Cardiac fibroblast (primary cell): ENCODE data around the gene SCLT1.

ENCODE experiments used
- DNase-seq, 2 donors: peaks; one replicate each; pipeline versions ENCODE4 v3.0.0 to v3.0.0-alpha.2; 2010; ENCODE audit warnings: low read depth in 2 of 2
- H3K4me3 ChIP-seq, 2 donors: replicated peaks in 1 of 2; 1 replicate in 1 of 2; 2 replicates in 1 of 2; pipeline ENCODE4 v1.5.1; 2011; ENCODE audit warnings: low read depth in 2 of 2, low read length in 2 of 2, mild to moderate bottlenecking in 2 of 2, moderate library complexity in 1 of 2
- TF ChIP-seq, protein P1 (sequence below): IDR thresholded peaks from one replicate; pipeline ENCODE4 v1.5.1; 2011; ENCODE audit warnings: low read depth, mild to moderate bottlenecking, low read length, inconsistent platforms

Gene SCLT1

DNA sequence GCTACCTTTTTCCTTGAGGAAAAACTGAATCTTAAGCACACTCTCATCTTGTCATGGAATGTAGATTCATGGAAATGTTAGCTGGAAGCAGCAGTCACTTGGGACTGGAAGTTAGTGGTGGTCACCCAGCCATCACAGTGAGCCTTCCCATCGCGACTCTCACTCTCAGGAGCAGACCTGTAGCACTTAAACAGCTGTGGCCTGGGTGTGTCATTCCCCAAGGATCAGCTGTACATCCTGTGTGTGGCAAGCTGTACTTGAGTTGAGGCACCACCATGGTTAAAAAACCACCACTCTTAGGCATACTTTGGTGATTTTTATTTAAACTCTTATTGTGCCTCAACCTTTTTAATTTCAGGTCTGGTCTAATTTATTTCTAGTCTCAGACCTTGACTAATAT is 237.1 kb downstream of the SCLT1 start:
- no peak overlapping the region for H3K4me3 ChIP-seq
- TF ChIP-seq, protein P1, sequence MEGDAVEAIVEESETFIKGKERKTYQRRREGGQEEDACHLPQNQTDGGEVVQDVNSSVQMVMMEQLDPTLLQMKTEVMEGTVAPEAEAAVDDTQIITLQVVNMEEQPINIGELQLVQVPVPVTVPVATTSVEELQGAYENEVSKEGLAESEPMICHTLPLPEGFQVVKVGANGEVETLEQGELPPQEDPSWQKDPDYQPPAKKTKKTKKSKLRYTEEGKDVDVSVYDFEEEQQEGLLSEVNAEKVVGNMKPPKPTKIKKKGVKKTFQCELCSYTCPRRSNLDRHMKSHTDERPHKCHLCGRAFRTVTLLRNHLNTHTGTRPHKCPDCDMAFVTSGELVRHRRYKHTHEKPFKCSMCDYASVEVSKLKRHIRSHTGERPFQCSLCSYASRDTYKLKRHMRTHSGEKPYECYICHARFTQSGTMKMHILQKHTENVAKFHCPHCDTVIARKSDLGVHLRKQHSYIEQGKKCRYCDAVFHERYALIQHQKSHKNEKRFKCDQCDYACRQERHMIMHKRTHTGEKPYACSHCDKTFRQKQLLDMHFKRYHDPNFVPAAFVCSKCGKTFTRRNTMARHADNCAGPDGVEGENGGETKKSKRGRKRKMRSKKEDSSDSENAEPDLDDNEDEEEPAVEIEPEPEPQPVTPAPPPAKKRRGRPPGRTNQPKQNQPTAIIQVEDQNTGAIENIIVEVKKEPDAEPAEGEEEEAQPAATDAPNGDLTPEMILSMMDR, result no peak
- DNase-seq, result no peak

DNA sequence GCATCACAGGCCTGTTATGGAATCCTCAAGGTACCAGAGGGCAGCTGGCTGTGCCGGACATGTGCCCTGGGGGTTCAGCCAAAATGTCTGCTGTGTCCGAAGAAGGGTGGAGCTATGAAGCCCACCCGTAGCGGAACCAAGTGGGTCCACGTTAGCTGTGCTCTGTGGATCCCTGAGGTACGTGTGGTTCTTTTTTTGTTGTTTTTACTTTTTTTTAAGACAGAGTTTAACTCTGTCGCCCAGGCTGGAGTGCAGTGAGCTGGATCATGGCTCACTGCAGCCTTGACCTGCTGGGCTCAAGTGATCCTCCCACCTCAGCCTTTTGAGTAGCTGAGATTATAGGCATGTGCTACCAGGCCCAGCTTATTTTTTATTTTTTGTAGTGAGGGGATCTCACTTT is 237.7 kb downstream of the SCLT1 start:
- no peak for DNase-seq
- TF ChIP-seq, protein P1, result no peak

DNA sequence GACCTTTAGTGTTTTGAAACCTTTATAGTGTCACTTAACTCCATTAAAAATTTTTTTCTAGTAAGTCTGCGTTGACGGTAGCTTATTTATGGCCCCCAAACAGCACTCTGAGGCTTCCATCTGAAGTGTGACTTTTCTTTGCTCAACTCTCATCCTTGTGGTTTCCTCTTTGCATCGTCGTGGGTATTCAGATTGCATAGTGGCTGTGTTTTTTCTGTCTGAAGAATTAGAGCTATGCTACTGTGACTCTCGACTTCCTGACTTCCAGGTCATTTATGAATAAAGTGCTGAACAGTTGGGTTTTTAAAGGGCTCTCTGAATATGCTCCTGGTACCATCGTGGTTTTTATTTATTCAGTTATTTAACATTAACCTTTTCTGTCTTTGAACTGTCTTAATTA is 238.9 kb downstream of the SCLT1 start:
- TF ChIP-seq, protein P1, result no peak
- H3K4me3 ChIP-seq, result no peak overlapping the region
- DNase-seq, result peak; percentile 39 to 49

More for the DNA sequence above, 237.7 kb downstream of the SCLT1 start:
- H3K4me3 ChIP-seq, result no peak overlapping the region

DNA sequence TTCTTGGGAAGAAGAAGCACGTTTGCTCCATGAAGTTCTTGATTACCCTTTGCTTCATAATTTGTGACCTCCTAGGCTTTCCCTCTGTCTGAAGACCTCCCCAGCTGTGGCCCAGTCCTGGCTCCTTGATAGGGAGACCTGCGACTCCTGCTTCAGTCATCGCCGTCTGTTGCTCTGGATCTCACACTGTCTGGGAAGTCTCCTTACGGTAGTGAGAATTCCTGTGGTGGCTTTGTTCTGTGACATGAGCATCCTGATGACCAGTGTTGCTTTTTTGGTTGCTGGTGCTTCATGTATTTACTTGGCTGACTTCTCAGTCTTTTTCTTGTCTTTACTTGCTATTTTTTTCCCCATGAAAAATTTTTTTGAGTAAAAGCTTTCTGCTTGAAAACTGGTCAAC is 239.6 kb downstream of the SCLT1 start:
- no peak for DNase-seq
- TF ChIP-seq, protein P1, result no peak
- no peak overlapping the region for H3K4me3 ChIP-seq

DNA sequence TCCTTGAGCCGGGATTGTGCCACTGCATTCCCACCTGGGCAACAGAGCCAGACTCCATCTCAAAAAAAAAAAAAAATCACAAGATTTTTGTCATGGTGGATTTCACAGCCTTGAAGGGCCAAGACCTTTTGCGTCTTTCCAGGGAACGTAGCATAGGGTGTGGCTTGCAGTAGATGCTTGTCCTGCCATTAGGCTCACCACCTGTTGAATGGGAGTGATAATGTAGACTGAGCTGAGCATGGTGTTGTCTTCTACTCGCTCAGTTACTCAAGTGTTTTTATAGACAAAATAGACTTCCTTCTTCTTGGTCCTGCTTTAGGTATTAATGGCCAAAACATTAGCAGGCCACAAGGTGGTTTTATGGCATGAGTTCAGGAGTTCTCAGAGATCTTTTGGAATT is 243.1 kb downstream of the SCLT1 start:
- TF ChIP-seq, protein P1, result no peak
- DNase-seq, result no peak
- H3K4me3 ChIP-seq, result no peak overlapping the region

DNA sequence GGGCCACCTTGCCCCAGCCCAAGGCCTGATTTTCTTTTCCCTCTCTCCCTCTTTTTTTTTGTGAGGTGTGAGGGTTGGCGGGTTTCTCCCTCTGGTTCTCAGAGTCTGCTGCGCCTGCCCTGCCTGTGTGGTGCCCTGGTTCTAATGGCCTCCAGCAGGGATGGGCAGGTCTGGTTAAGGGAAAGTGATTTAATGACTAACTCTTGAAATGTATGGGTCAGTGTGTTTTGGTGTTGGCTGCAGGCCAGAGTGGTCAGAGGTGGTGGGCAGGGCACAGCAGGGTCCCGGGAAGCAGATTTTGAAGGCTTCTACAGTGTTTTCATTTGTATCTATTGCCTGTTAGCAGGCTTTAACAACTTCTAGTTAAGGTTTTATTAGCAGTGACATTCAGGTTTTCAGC is 244.9 kb downstream of the SCLT1 start:
- TF ChIP-seq, protein P1, result no peak
- no peak for DNase-seq

DNA sequence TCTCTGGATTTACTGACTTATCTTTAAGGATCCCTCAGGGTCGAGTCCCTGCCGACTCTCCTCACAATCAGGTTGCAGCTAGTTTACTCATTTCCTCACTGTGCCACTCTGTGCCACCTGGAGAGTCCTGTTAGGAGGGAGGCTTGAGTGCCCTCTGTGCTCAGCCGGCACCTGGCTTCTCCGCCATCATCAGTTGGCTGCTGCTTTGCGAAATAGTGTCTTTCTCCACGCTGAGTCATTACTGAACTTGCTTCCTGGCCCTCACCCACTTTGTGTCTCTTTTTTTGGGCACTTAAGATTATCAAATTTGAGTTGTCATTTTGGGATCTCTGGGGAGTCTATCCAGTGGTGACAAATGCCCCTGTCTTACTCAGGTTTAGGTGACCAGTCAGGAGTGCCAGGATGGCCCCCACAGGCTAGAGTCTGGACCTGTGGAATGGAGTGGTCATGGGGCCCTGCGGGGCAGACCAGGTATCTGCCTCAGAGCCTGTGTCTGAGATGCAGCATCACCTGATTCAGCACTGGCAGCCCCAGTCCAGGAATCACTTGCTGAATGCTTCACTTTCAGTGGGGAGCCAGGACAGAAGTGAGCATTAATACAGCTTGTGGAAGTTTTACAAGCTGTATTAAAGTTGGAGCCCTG is 246.1 kb downstream of the SCLT1 start:
- TF ChIP-seq, protein P1, result no peak
- H3K4me3 ChIP-seq, result no peak overlapping the region
- DNase-seq, result peak in 1 of 2 donors; percentile 46

More for the DNA sequence above, 244.9 kb downstream of the SCLT1 start:
- H3K4me3 ChIP-seq, result no peak overlapping the region
